Measurements from ENCODE around the gene AUTS2. TPM values are rescaled to one million over a fixed set of nuclear protein-coding genes. Genes with fewer than 3 reads are reported as not detected.

Gene AUTS2
- total and polyA plus RNA-seq, 9 of the 15 experiments (the other 6 are each of a cell fraction or from before 2014, with no cell fraction given), result 0.58 TPM; not detected in 8

DNA sequence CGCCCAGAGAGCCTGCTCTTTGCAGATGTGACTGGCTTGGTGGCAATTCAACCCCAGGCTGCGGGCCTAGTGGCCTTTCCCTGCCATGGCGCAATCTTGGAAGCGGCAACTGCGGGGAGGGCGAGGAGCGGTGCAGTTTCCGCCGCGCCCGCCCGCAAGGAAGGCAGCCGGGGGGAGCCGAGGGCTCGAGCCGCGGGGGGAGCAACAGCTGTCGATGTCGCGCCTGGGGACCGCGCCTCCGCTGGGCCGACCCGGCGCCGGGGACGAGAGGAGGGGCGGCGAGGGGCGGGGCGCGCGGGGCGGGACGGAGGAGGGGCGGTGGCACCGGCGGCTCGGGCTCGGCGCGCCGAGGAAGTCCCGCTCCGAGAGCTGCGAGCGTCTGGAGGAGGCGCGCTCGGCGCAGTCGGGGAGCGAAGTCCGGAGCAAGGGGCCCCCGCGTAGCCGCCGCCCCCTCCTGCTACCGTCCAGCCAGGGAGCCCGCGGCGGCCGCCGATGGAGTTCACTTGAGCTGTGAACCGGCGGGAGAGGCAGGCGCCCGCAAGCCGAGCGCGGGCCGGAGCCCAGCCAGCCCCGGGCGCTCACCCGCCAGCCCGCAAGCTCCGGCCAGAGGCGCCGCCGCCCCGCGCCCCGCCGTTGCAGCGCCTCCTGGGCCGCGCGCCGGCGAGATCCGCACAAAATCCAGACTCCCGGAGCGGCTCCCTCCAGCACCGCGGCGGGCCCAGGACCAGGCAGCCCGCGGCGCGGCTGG, 1095.6 kb downstream of the AUTS2 start:
- BruUV-seq (replicated peaks), result no TSS peak
- peaks cover 4 to 5% of the 10 kb centered on the region in 2 experiments; a peak in 2 of 5 replicates for H3K27me3 ChIP-seq (ENCODE audit: control insufficient read depth in 2 of 2, insufficient read depth in 2 of 2, low read length in 2 of 2)
- WGBS (ENCODE audit: insufficient coverage, low coverage, missing lambda C conversion rate), result 45% methylated on average over 29 of the region's 101 CpGs
- ATAC-seq (no peak), DNase-seq (ENCODE audit: extremely low read depth in 1 of 4, low spot score in 3 of 4) (peak in 1 of 4 experiments; percentile 15), FAIRE-seq (no peak)
- H3K36me3 ChIP-seq (ENCODE audit: control insufficient read depth, insufficient read depth, low read length), result no peaks in the 10 kb centered on the region
- TF ChIP-seq CAMTA2 (CRISPR knock-in tag; conservative IDR thresholded peaks at IDR 0.05), result no peak
- TF ChIP-seq, protein P1, sequence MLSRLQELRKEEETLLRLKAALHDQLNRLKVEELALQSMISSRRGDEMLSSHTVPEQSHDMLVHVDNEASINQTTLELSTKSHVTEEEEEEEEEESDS (CRISPR knock-in tag; IDR thresholded peaks at IDR 0.05), result no peak
- TF ChIP-seq ETS2 (tag; IDR thresholded peaks at IDR 0.05; ENCODE audit: borderline replicate concordance, poor library complexity, severe bottlenecking), result no peak
- no peak for TF ChIP-seq THRAP3 (IDR thresholded peaks at IDR 0.05; ENCODE audit: borderline replicate concordance)
- TF ChIP-seq, protein P2, sequence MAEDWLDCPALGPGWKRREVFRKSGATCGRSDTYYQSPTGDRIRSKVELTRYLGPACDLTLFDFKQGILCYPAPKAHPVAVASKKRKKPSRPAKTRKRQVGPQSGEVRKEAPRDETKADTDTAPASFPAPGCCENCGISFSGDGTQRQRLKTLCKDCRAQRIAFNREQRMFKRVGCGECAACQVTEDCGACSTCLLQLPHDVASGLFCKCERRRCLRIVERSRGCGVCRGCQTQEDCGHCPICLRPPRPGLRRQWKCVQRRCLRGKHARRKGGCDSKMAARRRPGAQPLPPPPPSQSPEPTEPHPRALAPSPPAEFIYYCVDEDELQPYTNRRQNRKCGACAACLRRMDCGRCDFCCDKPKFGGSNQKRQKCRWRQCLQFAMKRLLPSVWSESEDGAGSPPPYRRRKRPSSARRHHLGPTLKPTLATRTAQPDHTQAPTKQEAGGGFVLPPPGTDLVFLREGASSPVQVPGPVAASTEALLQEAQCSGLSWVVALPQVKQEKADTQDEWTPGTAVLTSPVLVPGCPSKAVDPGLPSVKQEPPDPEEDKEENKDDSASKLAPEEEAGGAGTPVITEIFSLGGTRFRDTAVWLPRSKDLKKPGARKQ (CRISPR knock-in tag; IDR thresholded peaks at IDR 0.05), result no peak
- TF ChIP-seq SMAD4 (CRISPR knock-in tag; conservative IDR thresholded peaks at IDR 0.05), result no peak
- no peak for TF ChIP-seq CBX8 (IDR thresholded peaks at IDR 0.05; ENCODE audit: borderline replicate concordance, extremely low read depth, low read depth, low read length, poor library complexity, severe bottlenecking)
- TF ChIP-seq TARDBP (IDR thresholded peaks at IDR 0.05), result no peak
- TF ChIP-seq ATF7 (IDR thresholded peaks at IDR 0.05), result no peak
- TF ChIP-seq SLC30A9 (CRISPR knock-in tag; IDR thresholded peaks at IDR 0.05), result no peak
- no peaks in the 10 kb centered on the region for H3K9me3 ChIP-seq (replicated peaks; ENCODE audit: control insufficient read depth, insufficient read depth, low read depth, low read length)
- H3K4me3 ChIP-seq, result no peak overlapping the region
- H3K79me2 ChIP-seq (ENCODE audit: control insufficient read depth, insufficient read depth, low read length), result no peaks in the 10 kb centered on the region
- H3K9me1 ChIP-seq (ENCODE audit: control insufficient read depth, insufficient read depth, low read length), result no peaks in the 10 kb centered on the region
- H3K4me2 ChIP-seq (ENCODE audit: insufficient read depth, low read length), result no peak overlapping the region
- intact Hi-C loops (cut with micrococcal nuclease) (loop anchor here (10.0 kb wide), 1 partner anchor 499 kb away; no protein-coding TSS in a partner anchor), in situ Hi-C loops (cut with MboI) (no loop called here)
- H3K9ac ChIP-seq (ENCODE audit: insufficient read depth in 1 of 2, low read depth in 2 of 2, low read length in 2 of 2), result no peak overlapping the region
- peaks cover 0 to 6% of the 10 kb centered on the region in 2 experiments; a peak in 1 of 5 replicates for H3K4me1 ChIP-seq (replicated peaks in 1 of 2; ENCODE audit: control insufficient read depth in 2 of 2, insufficient read depth in 2 of 2, low read length in 2 of 2)
- H4K20me1 ChIP-seq (replicated peaks; ENCODE audit: control insufficient read depth, insufficient read depth, low read length), result no peaks in the 10 kb centered on the region; the same call in 1 of the 2 replicates
- ChIA-PET CTCF (ENCODE audit: low intra/inter-chr PET ratio) (no interaction called here), POLR2A (interaction anchor here (0.7 kb wide), 1 partner anchor 14 kb away, joined by 3 read pairs; no protein-coding TSS in a partner anchor)
- H3K27ac ChIP-seq (ENCODE audit: extremely low read depth, low read depth, low read length), result no peak overlapping the region
- H2AFZ ChIP-seq (ENCODE audit: low read depth, low read length), result no peak overlapping the region
